D721Med (cell line): ENCODE data around the gene MINDY4.

Experiments used
- DNase-seq: peaks from one replicate; pipeline ENCODE4 v3.0.0; 2011; ENCODE audit warnings: low spot score; ENCODE audit not compliant: insufficient read length
- FAIRE-seq: peaks from 2 replicates; lab custom pipeline; 2011; peaks lifted over from hg19 to GRCh38; lab: Jason Lieb, UNC
- TF ChIP-seq, protein P1 (sequence below): IDR thresholded peaks from 2 replicates; pipeline ENCODE4 v1.5.1; 2012; ENCODE audit warnings: mild to moderate bottlenecking, control low read depth; ENCODE audit not compliant: insufficient read depth; ENCODE audit errors: missing control alignments

MINDY4 gene

GRCh38 chr7:30740417-30741181, 30.6 kb upstream of the MINDY4 start:
- DNase-seq (peak; percentile 92), FAIRE-seq (no peak)
- TF ChIP-seq, protein P1, sequence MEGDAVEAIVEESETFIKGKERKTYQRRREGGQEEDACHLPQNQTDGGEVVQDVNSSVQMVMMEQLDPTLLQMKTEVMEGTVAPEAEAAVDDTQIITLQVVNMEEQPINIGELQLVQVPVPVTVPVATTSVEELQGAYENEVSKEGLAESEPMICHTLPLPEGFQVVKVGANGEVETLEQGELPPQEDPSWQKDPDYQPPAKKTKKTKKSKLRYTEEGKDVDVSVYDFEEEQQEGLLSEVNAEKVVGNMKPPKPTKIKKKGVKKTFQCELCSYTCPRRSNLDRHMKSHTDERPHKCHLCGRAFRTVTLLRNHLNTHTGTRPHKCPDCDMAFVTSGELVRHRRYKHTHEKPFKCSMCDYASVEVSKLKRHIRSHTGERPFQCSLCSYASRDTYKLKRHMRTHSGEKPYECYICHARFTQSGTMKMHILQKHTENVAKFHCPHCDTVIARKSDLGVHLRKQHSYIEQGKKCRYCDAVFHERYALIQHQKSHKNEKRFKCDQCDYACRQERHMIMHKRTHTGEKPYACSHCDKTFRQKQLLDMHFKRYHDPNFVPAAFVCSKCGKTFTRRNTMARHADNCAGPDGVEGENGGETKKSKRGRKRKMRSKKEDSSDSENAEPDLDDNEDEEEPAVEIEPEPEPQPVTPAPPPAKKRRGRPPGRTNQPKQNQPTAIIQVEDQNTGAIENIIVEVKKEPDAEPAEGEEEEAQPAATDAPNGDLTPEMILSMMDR: peak; percentile 99

- DNase-seq (no peak), FAIRE-seq (no peak)
- TF ChIP-seq, protein P1: no peak
Measured at GRCh38 chr7:30741289-30741688, 29.9 kb upstream of the MINDY4 start.

- TF ChIP-seq, protein P1: no peak
- DNase-seq (no peak), FAIRE-seq (no peak)
Measured at GRCh38 chr7:30743371-30744074, 27.7 kb upstream of the MINDY4 start.

GRCh38 chr7:30744075-30744417, 27.2 kb upstream of the MINDY4 start:
- TF ChIP-seq, protein P1: no peak
- FAIRE-seq: no peak
- no peak for DNase-seq

GRCh38 chr7:30745261-30745941, 25.8 kb upstream of the MINDY4 start:
- DNase-seq: no peak
- TF ChIP-seq, protein P1: no peak
- FAIRE-seq: no peak

DNA sequence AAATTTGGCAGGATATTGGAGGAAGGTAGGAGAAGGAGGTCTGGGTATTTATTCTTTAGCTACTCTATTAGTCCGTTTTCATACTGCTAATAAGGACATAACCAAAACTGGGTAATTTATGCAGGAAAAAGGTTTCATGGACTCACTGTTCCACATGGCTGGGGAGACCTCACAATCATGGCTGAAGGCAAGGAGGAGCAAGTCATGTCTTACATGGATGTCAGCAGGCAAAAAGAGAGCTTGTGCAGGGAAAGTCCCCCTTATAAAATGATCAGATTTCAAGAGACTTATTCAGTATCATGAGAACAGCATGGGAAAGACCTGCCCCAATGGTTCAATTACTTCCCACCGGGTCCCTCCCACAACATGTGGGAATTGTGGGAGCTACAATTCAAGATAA, 21.2 kb upstream of the MINDY4 start:
- no peak for FAIRE-seq
- TF ChIP-seq, protein P1: no peak
- no peak for DNase-seq
